ENCODE data around the gene PLEKHA6. TPM values are rescaled to one million over a fixed set of nuclear protein-coding genes. Genes with fewer than 3 reads are reported as not detected.

PLEKHA6 gene
- total RNA-seq, 1 experiment from 2014 or later, result 2.1 TPM

DNA sequence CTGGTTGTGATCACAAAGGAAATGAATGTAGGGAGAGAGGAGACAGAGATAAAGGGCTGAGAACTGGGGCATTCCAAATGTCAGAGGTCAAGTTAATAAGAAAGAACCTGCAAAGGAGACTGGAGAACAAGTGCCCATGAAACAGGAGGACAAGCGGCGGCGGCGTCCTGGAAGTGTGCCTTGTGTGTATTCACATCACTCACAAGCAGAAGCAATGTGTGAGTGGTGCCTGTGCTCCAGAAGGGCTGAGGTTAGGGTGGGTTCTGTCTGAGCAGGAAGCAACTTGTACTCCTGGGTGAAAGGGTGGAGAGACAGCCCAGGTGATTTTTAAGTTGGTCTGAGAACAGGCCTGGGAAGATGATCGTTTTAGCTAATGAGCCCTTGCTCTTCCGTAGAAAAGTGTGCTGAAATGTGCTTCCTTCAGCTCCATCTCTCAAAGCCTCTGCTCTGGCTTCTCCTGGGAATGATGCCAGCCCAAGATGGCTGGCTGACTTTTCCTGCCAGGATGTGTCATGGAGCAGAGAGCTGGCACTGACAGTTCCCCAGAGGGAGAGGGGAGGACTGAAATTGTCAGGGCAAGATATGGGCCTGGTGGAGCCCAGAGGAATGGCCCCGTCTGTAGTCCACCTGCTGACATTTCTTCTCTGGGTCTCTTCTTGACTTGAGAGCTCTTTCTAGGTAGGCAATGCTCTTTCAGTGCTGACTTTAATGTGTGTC, 25.1 kb upstream of the PLEKHA6 start:
- Histone ChIP-seq H3K79me2 (ENCODE audit: insufficient read depth, low read length) (no peaks in the 10 kb centered on the region), H3K9me3 (ENCODE audit: control insufficient read depth, low read depth, low read length) (no peaks in the 10 kb centered on the region), H3T11ph (ENCODE audit: low read length) (no peak overlapping the region), H2BK120ac (ENCODE audit: low read depth, low read length, poor library complexity, severe bottlenecking) (no peak overlapping the region), H2AFZ (ENCODE audit: low read length) (no peak overlapping the region), H3K4ac (ENCODE audit: low read depth, low read length) (no peak overlapping the region), H3K23ac (ENCODE audit: insufficient read length, low read depth, low read length) (no peak overlapping the region), H2BK12ac (ENCODE audit: insufficient read length, low read depth, low read length) (no peak overlapping the region), H2BK20ac (ENCODE audit: low read depth, low read length, poor library complexity, severe bottlenecking) (no peak overlapping the region), H2AK5ac (ENCODE audit: insufficient read length, low read length) (no peak overlapping the region), H3K4me1 (ENCODE audit: insufficient read depth, low read length) (no peaks in the 10 kb centered on the region), H3K79me1 (ENCODE audit: insufficient read depth, low read depth, low read length, poor library complexity, severe bottlenecking) (no peaks in the 10 kb centered on the region), H3K4me2 (ENCODE audit: insufficient read depth, insufficient read length, low read length) (no peak overlapping the region), H3K9ac (ENCODE audit: extremely low read depth, insufficient read length, low read length) (no peak overlapping the region), H3K14ac (ENCODE audit: insufficient read depth, low read length) (no peak overlapping the region), H4K20me1 (ENCODE audit: control insufficient read depth, insufficient read depth, insufficient read length) (no peaks in the 10 kb centered on the region), H4K5ac (ENCODE audit: insufficient read length, low read depth, low read length) (no peak overlapping the region), H4K8ac (replicated peaks; ENCODE audit: insufficient read length, low read depth, low read length) (no peak overlapping the region), H3K27ac (ENCODE audit: insufficient read length, low read depth, low read length) (no peak overlapping the region), H2BK15ac (ENCODE audit: low read depth, low read length) (no peak overlapping the region), H3K18ac (ENCODE audit: insufficient read length, low read depth, low read length) (no peak overlapping the region), H2BK5ac (ENCODE audit: insufficient read length, low read length) (no peak overlapping the region), H3K23me2 (ENCODE audit: insufficient read length, low read depth, low read length, poor library complexity, severe bottlenecking) (no peaks in the 10 kb centered on the region), H3K27me3 (ENCODE audit: insufficient read depth, low read length) (peaks cover 4% of the 10 kb centered on the region; the same call in 1 of the 2 replicates), H4K91ac (ENCODE audit: insufficient read length, low read depth, low read length) (no peak overlapping the region), H3K56ac (ENCODE audit: insufficient read length, low read depth, low read length) (no peak overlapping the region)
- Mint-ChIP-seq H3K36me3 (ENCODE audit: insufficient read depth in 1 of 3, low read depth in 3 of 3) (no peaks in the 10 kb centered on the region), H3K4me1 (no peaks in the 10 kb centered on the region), H3K27ac (no peak overlapping the region), H3K4me3 (no peak overlapping the region), H3K9me3 (no peaks in the 10 kb centered on the region), H3K27me3 (ENCODE audit: low read depth) (peaks cover 14% of the 10 kb centered on the region)
- WGBS (ENCODE audit: extremely low coverage, insufficient read length, low lambda C conversion rate), result no CpG with 5 or more reads among the region's 7 CpGs
- no peak for DNase-seq
- TF ChIP-seq, protein P1, sequence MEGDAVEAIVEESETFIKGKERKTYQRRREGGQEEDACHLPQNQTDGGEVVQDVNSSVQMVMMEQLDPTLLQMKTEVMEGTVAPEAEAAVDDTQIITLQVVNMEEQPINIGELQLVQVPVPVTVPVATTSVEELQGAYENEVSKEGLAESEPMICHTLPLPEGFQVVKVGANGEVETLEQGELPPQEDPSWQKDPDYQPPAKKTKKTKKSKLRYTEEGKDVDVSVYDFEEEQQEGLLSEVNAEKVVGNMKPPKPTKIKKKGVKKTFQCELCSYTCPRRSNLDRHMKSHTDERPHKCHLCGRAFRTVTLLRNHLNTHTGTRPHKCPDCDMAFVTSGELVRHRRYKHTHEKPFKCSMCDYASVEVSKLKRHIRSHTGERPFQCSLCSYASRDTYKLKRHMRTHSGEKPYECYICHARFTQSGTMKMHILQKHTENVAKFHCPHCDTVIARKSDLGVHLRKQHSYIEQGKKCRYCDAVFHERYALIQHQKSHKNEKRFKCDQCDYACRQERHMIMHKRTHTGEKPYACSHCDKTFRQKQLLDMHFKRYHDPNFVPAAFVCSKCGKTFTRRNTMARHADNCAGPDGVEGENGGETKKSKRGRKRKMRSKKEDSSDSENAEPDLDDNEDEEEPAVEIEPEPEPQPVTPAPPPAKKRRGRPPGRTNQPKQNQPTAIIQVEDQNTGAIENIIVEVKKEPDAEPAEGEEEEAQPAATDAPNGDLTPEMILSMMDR (conservative IDR thresholded peaks at IDR 0.05), result no peak
